H1 (cell line): Measurements from ENCODE around the gene MCC. TPM values are rescaled to one million over a fixed set of nuclear protein-coding genes. Genes with fewer than 3 reads are reported as not detected.

Experiments used
- CTCF ChIA-PET: fragments of 300-600 bp; sonication (Branson Sonifier 250); formaldehyde crosslinking; loops from one replicate; lab custom pipeline; 2021; ENCODE audit not compliant: partially characterized antibody; lab: Charles Lee
- POLR2A ChIA-PET: fragments of 300-600 bp; sonication (Branson Sonifier 250); formaldehyde crosslinking; loops from one replicate; lab custom pipeline; 2021; ENCODE audit warnings: inconsistent platforms; ENCODE audit not compliant: partially characterized antibody; lab: Charles Lee
- DNase-seq, 2 experiments: peaks; one replicate each; pipeline versions ENCODE4 v3.0.0 to v3.0.0-alpha.2; 2010 to 2022; ENCODE audit warnings: low spot score in 2 of 2, low read depth in 1 of 2, mixed read lengths in 1 of 2
- FAIRE-seq: peaks from 2 replicates; lab custom pipeline; 2011; peaks lifted over from hg19 to GRCh38; lab: Jason Lieb, UNC
- H2AFZ ChIP-seq: 2 replicates; pipeline ENCODE4 v1.8.1; 2012; ENCODE audit warnings: low read length, inconsistent platforms
- H2AK5ac ChIP-seq: 2 replicates; pipeline ENCODE4 v1.6.1; 2013; ENCODE audit warnings: low read depth, low read length
- H2BK120ac ChIP-seq: replicated peaks from 2 replicates; pipeline ENCODE3; 2013; ENCODE audit warnings: low read depth, low read length, inconsistent platforms
- H2BK12ac ChIP-seq: 2 replicates; pipeline ENCODE4 v1.6.1; 2013; ENCODE audit warnings: low read depth, low read length
- H2BK15ac ChIP-seq: 2 replicates; pipeline ENCODE4 v1.6.1; 2013; ENCODE audit warnings: low read length
- H2BK20ac ChIP-seq: 2 replicates; pipeline ENCODE4 v1.6.1; 2013; ENCODE audit warnings: low read length
- H2BK5ac ChIP-seq: 2 replicates; pipeline ENCODE4 v1.6.1; 2013; ENCODE audit warnings: low read depth, low read length
- H3K14ac ChIP-seq: 2 replicates; pipeline ENCODE4 v1.6.1; 2013; ENCODE audit warnings: inconsistent platforms; ENCODE audit not compliant: insufficient read length
- H3K18ac ChIP-seq: 2 replicates; pipeline ENCODE4 v1.6.1; 2013; ENCODE audit warnings: low read length; ENCODE audit errors: extremely low read depth
- H3K23ac ChIP-seq: 2 replicates; pipeline ENCODE4 v1.6.1; 2013; ENCODE audit warnings: inconsistent platforms; ENCODE audit not compliant: insufficient read length
- H3K23me2 ChIP-seq: 2 replicates; pipeline ENCODE4 v1.6.1; 2013; ENCODE audit warnings: low read depth, low read length
- H3K27ac ChIP-seq: 2 replicates; pipeline ENCODE4 v1.6.1; 2011; ENCODE audit warnings: low read depth, low read length, inconsistent platforms
- H3K27me3 ChIP-seq, 4 experiments: replicated peaks in 1 of 4; 1 replicate in 1 of 4; 2 replicates in 3 of 4; pipeline versions ENCODE4 v1.6.1 to v1.8.1; 2011 to 2013; ENCODE audit warnings: low read length in 3 of 4, mild to moderate bottlenecking in 3 of 4, inconsistent platforms in 2 of 4, mixed read lengths in 2 of 4, moderate library complexity in 1 of 4; ENCODE audit not compliant: control insufficient read depth in 3 of 4, insufficient read depth in 3 of 4; ENCODE audit errors: extremely low read depth in 1 of 4
- H3K36me3 ChIP-seq, 4 experiments: 2 replicates each; pipeline versions ENCODE4 v1.6.1 to v1.8.1; 2011 to 2013; ENCODE audit warnings: mild to moderate bottlenecking in 4 of 4, low read length in 3 of 4, moderate library complexity in 2 of 4, control low read depth in 1 of 4, inconsistent platforms in 1 of 4; ENCODE audit not compliant: insufficient read depth in 4 of 4, control insufficient read depth in 2 of 4
- H3K4ac ChIP-seq: replicated peaks from 2 replicates; pipeline ENCODE3; 2013; ENCODE audit warnings: low read length, low read depth, mixed read lengths, inconsistent platforms; ENCODE audit not compliant: insufficient read length
- H3K4me1 ChIP-seq, 4 experiments: replicated peaks in 1 of 4; 1 replicate in 1 of 4; 2 replicates in 3 of 4; pipeline versions ENCODE4 v1.6.1 to v1.8.1; 2011 to 2013; ENCODE audit warnings: low read length in 3 of 4, inconsistent platforms in 2 of 4, mixed read lengths in 1 of 4; ENCODE audit not compliant: insufficient read depth in 4 of 4, control insufficient read depth in 3 of 4
- H3K4me2 ChIP-seq, 2 experiments: 2 replicates each; pipeline versions ENCODE4 v1.6.1 to v1.8.1; 2011 to 2013; ENCODE audit warnings: low read depth in 2 of 2, low read length in 2 of 2, control low read depth in 1 of 2, inconsistent platforms in 1 of 2, mild to moderate bottlenecking in 1 of 2; ENCODE audit not compliant: insufficient read depth in 1 of 2
- H3K4me3 ChIP-seq, 4 experiments: fragments of 200-600, 300-600 bp in 1 of 4; sonication (generic), shearing (Covaris generic), sonication (Bioruptor Twin) in 1 of 4; 2 replicates each; pipeline versions ENCODE4 v1.5.1 to v1.8.1; 2011 to 2016; ENCODE audit warnings: low read length in 4 of 4, low read depth in 3 of 4, control low read depth in 2 of 4, inconsistent platforms in 2 of 4, mild to moderate bottlenecking in 2 of 4, mixed read lengths in 1 of 4, moderate library complexity in 1 of 4; ENCODE audit not compliant: insufficient read depth in 2 of 4; ENCODE audit errors: extremely low read depth in 1 of 4
- H3K56ac ChIP-seq: replicated peaks from 2 replicates; pipeline ENCODE3; 2013; ENCODE audit warnings: low read depth, mild to moderate bottlenecking, mixed read lengths, low read length, inconsistent platforms; ENCODE audit not compliant: insufficient read length
- H3K79me1 ChIP-seq: 2 replicates; pipeline ENCODE4 v1.6.1; 2013; ENCODE audit warnings: low read depth, low read length, control low read depth
- H3K79me2 ChIP-seq, 2 experiments: 2 replicates each; pipeline versions ENCODE4 v1.6.1 to v1.8.1; 2012 to 2013; ENCODE audit warnings: low read length in 2 of 2, mild to moderate bottlenecking in 2 of 2, inconsistent platforms in 1 of 2; ENCODE audit not compliant: insufficient read depth in 2 of 2, control insufficient read depth in 1 of 2
- H3K9ac ChIP-seq, 4 experiments: replicated peaks in 1 of 4; 1 replicate in 1 of 4; 2 replicates in 3 of 4; pipeline versions ENCODE4 v1.6.1 to v1.8.1; 2011 to 2013; ENCODE audit warnings: low read depth in 3 of 4, low read length in 3 of 4, control low read depth in 2 of 4, mild to moderate bottlenecking in 2 of 4, moderate library complexity in 2 of 4, inconsistent platforms in 1 of 4; ENCODE audit errors: extremely low read depth in 1 of 4
- H3K9me3 ChIP-seq, 2 experiments: 2 replicates each; pipeline versions ENCODE4 v1.6.1 to v1.8.1; 2012 to 2013; ENCODE audit warnings: mild to moderate bottlenecking in 2 of 2, moderate library complexity in 2 of 2, control low read depth in 1 of 2, inconsistent platforms in 1 of 2, low read depth in 1 of 2, low read length in 1 of 2, mixed read lengths in 1 of 2; ENCODE audit not compliant: insufficient read depth in 2 of 2
- H4K20me1 ChIP-seq, 2 experiments: replicated peaks in 1 of 2; 2 replicates each; pipeline versions ENCODE3 to v1.8.1; 2011 to 2013; ENCODE audit warnings: inconsistent platforms in 2 of 2, low read length in 2 of 2, mild to moderate bottlenecking in 1 of 2; ENCODE audit not compliant: insufficient read depth in 2 of 2, control insufficient read depth in 1 of 2
- H4K5ac ChIP-seq: 2 replicates; pipeline ENCODE4 v1.6.1; 2013; ENCODE audit warnings: low read length, low read depth, mixed read lengths, inconsistent platforms; ENCODE audit not compliant: insufficient read length
- H4K8ac ChIP-seq: 2 replicates; pipeline ENCODE4 v1.8.0; 2013; ENCODE audit warnings: mild to moderate bottlenecking, moderate library complexity, low read length, inconsistent platforms; ENCODE audit not compliant: insufficient read depth; ENCODE audit errors: extremely low read depth
- H4K91ac ChIP-seq: replicated peaks from 2 replicates; pipeline ENCODE3; 2013; ENCODE audit warnings: low read length, mixed read lengths, inconsistent platforms; ENCODE audit not compliant: insufficient read length
- WGBS, 2 experiments: shearing (Covaris generic) in 1 of 2; methylation state at CpG; one replicate each; pipeline versions ENCODE4 v1.1.6 to v1.1.7; 2013 to 2015; ENCODE audit warnings: low lambda C conversion rate in 2 of 2, mixed read lengths in 2 of 2, inconsistent platforms in 1 of 2, low coverage in 1 of 2, missing lambda C conversion rate in 1 of 2; ENCODE audit not compliant: insufficient replicate concordance in 2 of 2, insufficient coverage in 1 of 2, insufficient read length in 1 of 2; ENCODE audit errors: extremely low coverage in 1 of 2, missing lambda C conversion rate in 1 of 2; 5-methylcytosine and 5-hydroxymethylcytosine counted together
- polyA plus RNA-seq, 7 experiments: library from polyadenylated mRNA; depleted of rRNA in 3 of 7; stranded (reverse) in 5 of 7; unstranded in 2 of 7; fragments of >200 nt in 5 of 7; fragments of 200-250 nt in 2 of 7; gene quantifications; 1 replicate in 5 of 7; 2 replicates in 1 of 7; 4 replicates in 1 of 7; pipeline versions ENCODE4 v1.2.1 to v1.2.3, GENCODE V29; 2011 to 2013; ENCODE audit warnings: missing spikeins in 2 of 7, mixed read lengths in 2 of 7
- total RNA-seq: library from RNA; stranded (reverse); fragmentation: NEBNext Ultra II Directional; extraction: Animal tissue kit (Norgen Biotek cat#: 25700); gene quantifications from 2 replicates; pipeline ENCODE4 v1.2.1, GENCODE V29; 2021

MCC gene
- total and polyA plus RNA-seq, 2 of the 8 experiments (the other 6 are each of a cell fraction or from before 2014, with no cell fraction given), result 2.6 to 18.3 TPM

GRCh38 chr5:113082547-113082905 lies 405.7 kb downstream of the MCC start:
- H4K5ac ChIP-seq, result no peak overlapping the region
- ChIA-PET POLR2A (no interaction called here), CTCF (interaction anchor here (2.0 to 2.7 kb wide), 2 partner anchors 25 to 87 kb away, joined by 4 to 10 read pairs; no protein-coding TSS in a partner anchor)
- H4K20me1 ChIP-seq, result peaks cover 0 to 4% of the 10 kb centered on the region in 2 experiments
- H3K23me2 ChIP-seq, result no peaks in the 10 kb centered on the region
- H2BK5ac ChIP-seq, result no peak overlapping the region
- DNase-seq, result no peak
- H3K4ac ChIP-seq, result no peak overlapping the region
- H3K4me3 ChIP-seq, result no peak overlapping the region
- no peaks in the 10 kb centered on the region for H3K79me2 ChIP-seq
- no peak overlapping the region for H3K56ac ChIP-seq
- no peak overlapping the region for H2BK15ac ChIP-seq
- no peak overlapping the region for H2BK20ac ChIP-seq
- H3K4me1 ChIP-seq, result peaks cover 0 to 7% (median 0%) of the 10 kb centered on the region in 4 experiments; a peak in 1 of 7 replicates
- H4K91ac ChIP-seq, result no peak overlapping the region
- no peak overlapping the region for H2BK12ac ChIP-seq
- FAIRE-seq, result no peak
- H3K27ac ChIP-seq, result no peak overlapping the region
- WGBS, 2 experiments, result 88% methylated on average over 7 of the region's 7 CpGs; no CpG with 5 or more reads in 1 of the 2 experiments
- H4K8ac ChIP-seq, result no peak overlapping the region
- peaks cover 0 to 4% (median 1%) of the 10 kb centered on the region in 4 experiments; a peak in 4 of 8 replicates for H3K36me3 ChIP-seq
- no peaks in the 10 kb centered on the region for H3K79me1 ChIP-seq
- H3K14ac ChIP-seq, result no peak overlapping the region
- H3K18ac ChIP-seq, result no peak overlapping the region
- no peaks in the 10 kb centered on the region for H3K9me3 ChIP-seq
- no peak overlapping the region for H2BK120ac ChIP-seq
- no peak overlapping the region for H2AK5ac ChIP-seq
- H3K23ac ChIP-seq, result no peak overlapping the region
- no peak overlapping the region for H3K4me2 ChIP-seq
- no peaks in the 10 kb centered on the region; a peak in 1 of 7 replicates for H3K27me3 ChIP-seq
- H2AFZ ChIP-seq, result no peak overlapping the region
- H3K9ac ChIP-seq, result no peak overlapping the region
